IMR-90 (cell line): ENCODE results near the gene ELL2. TPM values are rescaled to one million over a fixed set of nuclear protein-coding genes. Genes with fewer than 3 reads are reported as not detected.

Source experiments
- ATAC-seq: fragments of 200-7000 bp; cut with Tn5 transposase; 2 replicates; pipeline ENCODE4 v1.9.1; 2020; ENCODE audit warnings: low read depth, mild to moderate bottlenecking, moderate library complexity
- BruUV-seq: library from RNA; stranded (reverse); fragments of 400-500 nt; replicated peaks from 2 replicates; lab custom pipeline; 2021; lab: Mats Ljungman, UMichigan
- CTCF ChIA-PET: fragments of 300-600 bp; formaldehyde crosslinking; extraction: SDS; loops from one replicate; lab custom pipeline; 2021; ENCODE audit warnings: antibody characterized with exemption; lab: Yijun Ruan, JAX
- POLR2A ChIA-PET: fragments of 300-600 bp; sonication (Branson Sonifier 250); formaldehyde crosslinking; loops from one replicate; lab custom pipeline; 2022; ENCODE audit warnings: antibody characterized with exemption; ENCODE audit not compliant: unreplicated experiment; lab: Charles Lee
- DNase-seq: peaks from one replicate; pipeline ENCODE4 v3.0.0; 2013
- H2AFZ ChIP-seq: replicated peaks from 2 replicates; pipeline ENCODE3; 2013; ENCODE audit warnings: low read length, mild to moderate bottlenecking; ENCODE audit not compliant: poor library complexity
- H2AK5ac ChIP-seq: 2 replicates; pipeline ENCODE4 v1.6.1; 2013; ENCODE audit warnings: low read depth, low read length, inconsistent platforms
- H2AK9ac ChIP-seq: replicated peaks from 2 replicates; pipeline ENCODE3; 2013; ENCODE audit warnings: mild to moderate bottlenecking, low read depth, low read length, moderate library complexity; ENCODE audit not compliant: poor library complexity
- H2BK120ac ChIP-seq: 2 replicates; pipeline ENCODE4 v1.6.1; 2013; ENCODE audit warnings: low read depth, low read length, inconsistent platforms
- H2BK15ac ChIP-seq: 3 replicates; pipeline ENCODE4 v1.6.1; 2013; ENCODE audit warnings: low read depth, low read length, inconsistent platforms
- H2BK20ac ChIP-seq: 2 replicates; pipeline ENCODE4 v1.6.1; 2013; ENCODE audit warnings: low read depth, mild to moderate bottlenecking, inconsistent platforms, low read length, moderate library complexity
- H2BK5ac ChIP-seq: 2 replicates; pipeline ENCODE4 v1.6.1; 2013; ENCODE audit warnings: mild to moderate bottlenecking, low read depth, low read length, inconsistent platforms; ENCODE audit not compliant: poor library complexity, severe bottlenecking
- H3K14ac ChIP-seq: replicated peaks from 2 replicates; pipeline ENCODE4 v1.6.1; 2013; ENCODE audit warnings: low read depth, low read length, inconsistent platforms
- H3K18ac ChIP-seq: 2 replicates; pipeline ENCODE4 v1.6.1; 2013; ENCODE audit warnings: low read depth, low read length, control low read depth
- H3K23ac ChIP-seq: 2 replicates; pipeline ENCODE4 v1.6.1; 2013; ENCODE audit warnings: low read depth, low read length, inconsistent platforms
- H3K27ac ChIP-seq: 2 replicates; pipeline ENCODE4 v1.5.1; 2013; ENCODE audit warnings: mild to moderate bottlenecking, control low read depth, low read length; ENCODE audit not compliant: insufficient read depth
- H3K27me3 ChIP-seq: 2 replicates; pipeline ENCODE4 v1.6.1; 2013; ENCODE audit warnings: low read length; ENCODE audit not compliant: control insufficient read depth, insufficient read depth
- H3K36me3 ChIP-seq: 2 replicates; pipeline ENCODE4 v1.6.1; 2013; ENCODE audit warnings: low read length, mixed read lengths; ENCODE audit not compliant: control insufficient read depth, insufficient read depth
- H3K4ac ChIP-seq: 2 replicates; pipeline ENCODE4 v1.6.1; 2013; ENCODE audit warnings: low read depth, low read length, inconsistent platforms
- H3K4me1 ChIP-seq: 2 replicates; pipeline ENCODE4 v1.6.1; 2013; ENCODE audit warnings: low read length, mixed read lengths; ENCODE audit not compliant: control insufficient read depth, insufficient read depth
- H3K4me2 ChIP-seq: 2 replicates; pipeline ENCODE4 v1.6.1; 2013; ENCODE audit warnings: low read depth, mild to moderate bottlenecking, control low read depth, low read length, moderate library complexity
- H3K4me3 ChIP-seq: 2 replicates; pipeline ENCODE4 v1.5.1; 2013; ENCODE audit warnings: low read depth, mild to moderate bottlenecking, control low read depth, low read length, moderate library complexity; ENCODE audit not compliant: insufficient read depth
- H3K56ac ChIP-seq: 2 replicates; pipeline ENCODE4 v1.6.1; 2013; ENCODE audit warnings: low read length, inconsistent platforms; ENCODE audit not compliant: insufficient read depth; ENCODE audit errors: extremely low read depth
- H3K79me1 ChIP-seq, 2 experiments: 2 replicates each; pipeline ENCODE4 v1.6.1; 2013; ENCODE audit warnings: low read length in 2 of 2, inconsistent platforms in 1 of 2, low read depth in 1 of 2
- H3K9ac ChIP-seq: 2 replicates; pipeline ENCODE4 v1.6.1; 2013; ENCODE audit warnings: low read depth, low read length, control low read depth
- H3K9me1 ChIP-seq: 2 replicates; pipeline ENCODE4 v1.6.1; 2013; ENCODE audit warnings: low read length, inconsistent platforms; ENCODE audit not compliant: insufficient read depth
- H3K9me3 ChIP-seq: 2 replicates; pipeline ENCODE4 v1.6.1; 2013; ENCODE audit warnings: low read length; ENCODE audit not compliant: control insufficient read depth, insufficient read depth
- H4K20me1 ChIP-seq: 2 replicates; pipeline ENCODE4 v1.6.1; 2013; ENCODE audit warnings: low read length, inconsistent platforms; ENCODE audit not compliant: insufficient read depth
- H4K5ac ChIP-seq: 2 replicates; pipeline ENCODE4 v1.6.1; 2013; ENCODE audit warnings: mild to moderate bottlenecking, low read depth, low read length, control low read depth
- H4K8ac ChIP-seq, 2 experiments: 2 replicates each; pipeline ENCODE4 v1.6.1; 2013; ENCODE audit warnings: low read depth in 2 of 2, low read length in 2 of 2, control low read depth in 1 of 2, inconsistent platforms in 1 of 2
- H4K91ac ChIP-seq: 2 replicates; pipeline ENCODE4 v1.6.1; 2013; ENCODE audit warnings: low read depth, low read length, inconsistent platforms; ENCODE audit not compliant: insufficient read depth
- BHLHE40 ChIP-seq: fragments of 150-350 bp; IDR thresholded peaks from 2 replicates; pipeline ENCODE4 v1.6.1; 2016; ENCODE audit warnings: mild to moderate bottlenecking, low read depth, low read length
- CEBPB ChIP-seq: IDR thresholded peaks from 2 replicates; pipeline ENCODE4 v1.6.1; 2012; ENCODE audit warnings: low read depth, low read length, improper control_type of control experiment
- MAFK ChIP-seq: IDR thresholded peaks from 2 replicates; pipeline ENCODE4 v1.6.1; 2012; ENCODE audit warnings: low read depth, low read length, improper control_type of control experiment
- MAZ ChIP-seq: IDR thresholded peaks from 2 replicates; pipeline ENCODE4 v1.6.1; 2012; ENCODE audit warnings: low read depth, mild to moderate bottlenecking, low read length, improper control_type of control experiment, moderate library complexity, borderline replicate concordance
- MXI1 ChIP-seq: IDR thresholded peaks from 2 replicates; pipeline ENCODE4 v1.6.1; 2012; ENCODE audit warnings: low read depth, mild to moderate bottlenecking, low read length, moderate library complexity, borderline replicate concordance
- NFE2L2 ChIP-seq: fragments of 150-350 bp; IDR thresholded peaks from 2 replicates; pipeline ENCODE4 v1.6.1; 2016; ENCODE audit warnings: low read depth, mild to moderate bottlenecking, low read length
- RAD21 ChIP-seq: IDR thresholded peaks from 2 replicates; pipeline ENCODE4 v1.6.1; 2012; ENCODE audit warnings: low read length, improper control_type of control experiment
- RCOR1 ChIP-seq: IDR thresholded peaks from 2 replicates; pipeline ENCODE4 v1.6.1; 2012; ENCODE audit warnings: mild to moderate bottlenecking, low read length, improper control_type of control experiment; ENCODE audit not compliant: insufficient replicate concordance
- SMC3 ChIP-seq: fragments of 150-350 bp; IDR thresholded peaks from 2 replicates; pipeline ENCODE4 v1.6.1; 2016; ENCODE audit warnings: low read depth, mild to moderate bottlenecking, antibody characterized with exemption, low read length, moderate library complexity
- WGBS, 2 experiments: methylation state at CpG; one replicate each; pipeline versions ENCODE4 v1.1.5 to v1.1.7; 2013; ENCODE audit warnings: missing lambda C conversion rate in 2 of 2; ENCODE audit not compliant: insufficient read length in 1 of 2; ENCODE audit errors: extremely low coverage in 2 of 2; 5-methylcytosine and 5-hydroxymethylcytosine counted together
- dilution Hi-C: fragments of 300-500 bp; cut with HindIII; formaldehyde crosslinking; loops from one replicate; pipeline ENCODE4 v1.14.3; 2018; ENCODE audit warnings: low sequenced_read_pairs; ENCODE audit not compliant: unreplicated experiment
- in situ Hi-C: fragments of 300-500 bp; cut with MboI; formaldehyde crosslinking; loops from 3 replicates; pipeline ENCODE4 v1.14.3; 2019; ENCODE audit warnings: low sequenced_read_pairs, inconsistent platforms, mixed read lengths
- intact Hi-C: fragments of 100-400 bp; cut with micrococcal nuclease; formaldehyde crosslinking; loops from 2 replicates; pipeline ENCODE4 v1.10.0; 2022
- polyA plus RNA-seq, 3 experiments: library from polyadenylated mRNA; depleted of rRNA; stranded (reverse); fragments of >200 nt; gene quantifications; 2 replicates each; pipeline ENCODE4 v1.2.3, GENCODE V29; 2012; ENCODE audit warnings: low replicate concordance in 1 of 3
- total RNA-seq: library from RNA; depleted of rRNA; stranded (reverse); fragments of >200 nt; gene quantifications from 2 replicates; pipeline ENCODE4 v1.2.3, GENCODE V29; 2012

Gene ELL2
- total and polyA plus RNA-seq, 2 of the 4 experiments (the other 2 are of a cell fraction), result 61.4 to 92.5 TPM

- Histone ChIP-seq H3K9ac (no peak overlapping the region), H3K9me1 (peaks cover 14% of the 10 kb centered on the region), H3K4ac (no peak overlapping the region), H3K36me3 (no peaks in the 10 kb centered on the region), H3K14ac (no peak overlapping the region), H3K27me3 (no peaks in the 10 kb centered on the region), H3K4me3 (no peak overlapping the region), H2BK120ac (no peak overlapping the region), H2AFZ (no peak overlapping the region), H4K20me1 (no peaks in the 10 kb centered on the region), H3K23ac (no peak overlapping the region), H3K18ac (no peak overlapping the region), H3K56ac (no peak overlapping the region), H3K4me2 (no peak overlapping the region), H3K4me1 (peaks cover 7% of the 10 kb centered on the region), H2BK5ac (no peak overlapping the region), H2AK5ac (no peak overlapping the region), H2BK15ac (no peak overlapping the region), H3K79me1 (peaks cover 0 to 4% of the 10 kb centered on the region in 2 experiments; a peak in 3 of 4 replicates), H2BK20ac (no peak overlapping the region), H4K91ac (no peak overlapping the region), H3K27ac (no peak overlapping the region), H4K5ac (no peak overlapping the region), H2AK9ac (no peak overlapping the region), H4K8ac (no peak overlapping the region), H3K9me3 (no peaks in the 10 kb centered on the region)
- ChIA-PET POLR2A (no interaction called here), CTCF (no interaction called here)
- no TSS peak for BruUV-seq
- ATAC-seq (no peak), DNase-seq (no peak)
- TF ChIP-seq NFE2L2, result no peak
- no peak for TF ChIP-seq SMC3
- no peak for TF ChIP-seq BHLHE40
- no peak for TF ChIP-seq MAFK
- TF ChIP-seq CEBPB, result no peak
- TF ChIP-seq RAD21, result no peak
- TF ChIP-seq MAZ, result no peak
- no peak for TF ChIP-seq RCOR1
- TF ChIP-seq MXI1, result no peak
- dilution Hi-C loops (no loop called here), intact Hi-C loops (no loop called here), in situ Hi-C loops (no loop called here)
- WGBS, 2 experiments, result no CpG with 5 or more reads among the region's 4 CpGs
Measured at GRCh38 chr5:95873351-95873750, 88.3 kb downstream of the ELL2 start.
